NT2/D1 (cell line): ENCODE measurements around the gene WSB1.

Experiments
- SUZ12 ChIP-seq: IDR thresholded peaks from 2 replicates; pipeline ENCODE4 v1.6.1; 2011; ENCODE audit not compliant: insufficient read length, insufficient read depth; ENCODE audit errors: extremely low read depth
- YY1 ChIP-seq: IDR thresholded peaks from 2 replicates; pipeline ENCODE4 v1.6.1; 2011; ENCODE audit not compliant: insufficient read length, insufficient read depth
- ZNF274 ChIP-seq: IDR thresholded peaks from 2 replicates; pipeline ENCODE4 v1.6.1; 2011; ENCODE audit warnings: mild to moderate bottlenecking, low read depth, low read length

DNA sequence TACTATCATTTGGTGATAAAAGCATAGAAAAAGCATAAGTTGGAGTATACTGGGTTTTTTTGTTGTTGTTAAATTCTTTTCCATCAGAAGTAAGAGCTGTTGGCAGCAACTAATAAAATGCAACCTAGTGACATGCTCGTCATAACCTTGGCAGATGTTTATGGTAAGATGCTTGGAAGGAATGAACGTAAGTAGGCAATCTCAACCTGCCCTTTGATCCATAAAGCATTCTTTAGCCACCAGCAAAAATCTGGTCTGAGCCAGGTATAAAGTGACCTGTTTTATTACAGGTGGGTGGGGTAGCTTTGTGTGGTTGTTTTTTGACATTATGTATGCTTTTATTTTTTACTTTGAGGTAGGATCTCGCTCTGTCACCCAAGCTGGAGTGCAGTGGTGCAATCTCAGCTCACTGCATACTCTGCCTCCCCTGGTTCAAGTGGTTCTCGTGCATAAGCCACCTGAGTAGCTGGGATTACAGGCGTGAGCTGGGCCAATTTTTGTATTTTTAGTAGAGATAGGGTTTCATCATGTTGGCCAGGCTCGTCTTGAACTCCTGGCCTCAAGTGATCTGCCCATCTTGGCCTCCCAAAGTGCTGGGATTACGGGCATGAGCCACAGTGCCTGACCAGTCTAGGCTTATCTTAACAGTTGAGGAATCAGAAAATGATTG lies 22.0 kb downstream of the WSB1 start:
- no peak for TF ChIP-seq YY1
- TF ChIP-seq ZNF274, result no peak
- TF ChIP-seq SUZ12, result no peak
